ENCODE data around the gene SLC25A27. TPM values are rescaled to one million over a fixed set of nuclear protein-coding genes. Genes with fewer than 3 reads are reported as not detected.

SLC25A27 gene
- polyA plus RNA-seq, 4 donors, result 32.1 to 41.8 (median 34.0) TPM

DNA sequence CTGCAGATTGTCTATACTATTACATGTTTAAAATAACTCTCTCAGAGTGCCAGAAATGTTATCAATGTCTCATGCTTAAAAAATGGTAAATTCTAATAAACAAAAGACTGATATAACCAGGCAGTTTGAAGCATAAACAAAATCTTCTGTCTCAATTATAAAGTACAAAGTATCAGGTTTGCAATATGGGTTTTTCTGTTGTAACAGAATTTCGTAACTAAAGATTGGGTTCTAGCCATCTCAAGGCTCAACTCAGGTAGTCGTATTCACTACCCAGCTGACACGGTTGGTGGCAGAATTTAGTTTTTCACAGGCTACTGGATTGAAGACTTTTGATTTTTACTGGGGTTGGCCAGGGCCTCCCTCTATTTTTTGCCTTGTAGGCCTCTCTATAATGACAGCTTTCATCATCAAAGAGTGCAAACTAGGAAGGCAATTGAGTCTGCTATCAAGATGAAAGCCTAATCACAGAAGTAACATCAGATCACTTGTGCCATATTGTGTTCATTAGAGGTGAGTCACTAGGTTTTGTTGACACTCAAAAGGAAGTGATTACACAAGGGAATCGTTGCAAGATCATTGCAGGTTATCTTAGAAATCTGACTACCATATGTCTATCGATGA lies 3.8 kb upstream of the SLC25A27 start:
- no peak for DNase-seq (ENCODE audit: low read depth in 4 of 4, low spot score in 3 of 4)

DNA sequence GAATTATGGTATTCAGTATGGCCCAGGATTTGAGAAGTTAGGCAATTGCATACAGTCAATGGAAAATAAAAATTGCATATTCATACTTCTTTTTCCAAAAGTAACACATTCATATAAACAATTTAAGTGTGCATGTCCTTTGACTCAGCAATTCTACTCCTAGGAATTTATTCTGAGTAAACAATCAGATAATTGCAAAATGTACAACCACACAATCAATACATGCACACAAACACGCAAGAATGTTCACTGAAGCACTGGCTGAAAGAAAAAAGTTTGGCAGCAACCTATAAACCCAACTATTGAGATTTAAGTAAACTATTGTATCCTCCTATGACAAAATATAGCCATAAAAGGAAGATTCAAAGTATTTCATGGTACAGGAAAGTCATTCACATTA lies 1.8 kb upstream of the SLC25A27 start:
- no peak for DNase-seq (ENCODE audit: low read depth in 4 of 4, low spot score in 3 of 4)

DNA sequence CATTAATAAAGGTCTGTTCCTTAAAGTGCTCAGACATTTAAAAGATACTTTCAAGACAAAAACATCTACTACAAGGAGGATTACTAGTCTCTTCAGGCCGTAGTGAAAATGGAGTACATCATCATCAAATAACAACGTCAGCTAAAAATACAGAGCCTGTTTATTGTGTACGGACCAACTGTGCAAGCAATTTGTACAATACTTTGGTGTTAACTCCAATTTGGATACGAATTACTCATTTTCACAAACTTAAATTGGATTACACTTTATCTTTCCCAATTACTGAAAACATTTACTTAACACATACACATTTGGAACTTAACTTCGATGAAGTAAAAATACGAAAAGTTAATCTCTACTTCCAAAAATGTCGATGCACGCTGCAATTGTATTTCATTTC lies 959 bp upstream of the SLC25A27 start:
- no peak for DNase-seq (ENCODE audit: low read depth in 4 of 4, low spot score in 3 of 4)

DNA sequence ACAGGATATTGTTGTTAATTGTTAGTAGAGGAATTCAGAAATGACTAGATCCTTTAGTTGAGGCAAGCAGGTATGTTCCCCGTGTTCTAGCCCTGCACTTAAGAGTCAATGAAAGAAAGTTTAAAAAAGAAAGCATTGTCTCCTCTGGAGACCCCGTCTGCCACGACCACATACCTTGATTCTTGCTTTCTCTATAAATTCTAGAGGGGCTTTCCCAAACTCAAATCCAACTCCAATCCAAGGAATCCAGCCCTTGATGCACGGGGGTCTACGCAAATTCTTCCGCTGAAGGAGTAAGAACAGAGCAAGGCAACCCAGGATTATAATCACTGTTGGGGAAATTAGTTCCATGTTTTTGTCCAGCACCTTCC lies 558 bp upstream of the SLC25A27 start:
- DNase-seq (ENCODE audit: low read depth in 4 of 4, low spot score in 3 of 4), result no peak

DNA sequence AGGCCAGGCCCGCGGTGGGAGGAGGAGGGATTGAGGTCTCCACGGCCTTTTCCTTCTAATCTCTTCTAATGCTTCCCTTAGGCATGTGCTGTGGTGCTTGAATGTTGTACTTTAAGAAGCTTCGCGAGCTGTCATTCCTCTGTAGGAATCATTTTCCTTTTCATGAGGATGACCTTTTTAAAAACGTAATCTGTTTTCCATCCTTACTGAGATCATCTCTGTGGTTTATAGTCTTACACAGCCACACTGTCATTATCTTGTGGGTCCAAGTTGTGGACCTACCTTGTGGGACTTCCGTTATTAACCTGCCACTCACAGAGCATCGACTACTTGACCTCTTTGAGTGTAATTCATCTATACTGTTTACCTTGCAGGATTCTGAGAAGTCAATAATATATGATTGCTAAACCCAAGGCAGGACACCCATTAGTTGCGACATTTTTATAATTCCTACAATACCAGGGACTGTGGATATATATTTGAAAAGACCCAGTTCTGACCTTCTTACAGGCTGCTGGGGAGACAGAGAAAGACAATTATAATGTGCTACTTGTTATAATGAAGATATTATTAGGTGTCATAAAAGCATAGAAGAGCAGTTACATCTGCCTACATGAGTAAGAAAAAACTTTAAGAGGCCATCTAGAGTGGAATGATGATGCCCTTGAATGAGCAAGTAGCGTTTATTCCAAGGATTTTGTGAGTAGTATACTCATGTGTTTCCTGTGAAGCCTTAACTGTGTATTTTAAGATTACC lies 842 bp downstream of the SLC25A27 start:
- no peak for DNase-seq (ENCODE audit: low read depth in 4 of 4, low spot score in 3 of 4)

DNA sequence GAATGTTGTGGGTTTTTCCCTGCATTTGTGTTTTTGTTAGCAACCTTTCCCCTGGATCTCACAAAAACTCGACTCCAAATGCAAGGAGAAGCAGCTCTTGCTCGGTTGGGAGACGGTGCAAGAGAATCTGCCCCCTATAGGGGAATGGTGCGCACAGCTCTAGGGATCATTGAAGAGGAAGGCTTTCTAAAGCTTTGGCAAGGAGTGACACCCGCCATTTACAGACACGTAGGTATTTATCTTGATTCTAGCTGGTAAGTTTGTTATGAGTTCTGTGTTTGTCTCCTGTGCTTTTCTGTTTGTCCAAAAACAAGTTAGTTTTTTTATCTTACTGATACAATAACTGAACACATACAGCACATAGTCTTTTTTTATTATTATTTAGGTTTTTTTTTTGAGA lies 3.0 kb downstream of the SLC25A27 start:
- DNase-seq (ENCODE audit: low read depth in 4 of 4, low spot score in 3 of 4), result no peak

DNA sequence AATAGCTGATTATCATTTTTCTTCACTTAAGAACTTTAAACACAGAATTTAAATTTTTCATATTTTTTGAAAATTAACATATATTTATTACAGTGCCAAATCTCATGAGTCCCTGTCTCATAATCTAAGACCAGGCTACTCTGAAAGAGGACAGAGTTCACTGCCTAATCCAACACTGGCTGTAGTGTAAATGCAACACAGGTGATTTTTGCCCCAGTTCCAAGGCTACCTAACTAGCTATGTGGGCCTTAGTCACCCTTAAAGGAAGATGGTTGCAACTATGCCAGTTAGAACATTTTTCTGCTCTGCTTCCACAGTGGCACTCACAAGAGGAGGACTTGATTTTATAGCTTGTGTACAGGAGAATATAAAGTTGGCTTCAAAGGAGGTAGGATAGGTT lies 4.9 kb downstream of the SLC25A27 start:
- DNase-seq (ENCODE audit: low read depth in 4 of 4, low spot score in 3 of 4), result no peak

DNA sequence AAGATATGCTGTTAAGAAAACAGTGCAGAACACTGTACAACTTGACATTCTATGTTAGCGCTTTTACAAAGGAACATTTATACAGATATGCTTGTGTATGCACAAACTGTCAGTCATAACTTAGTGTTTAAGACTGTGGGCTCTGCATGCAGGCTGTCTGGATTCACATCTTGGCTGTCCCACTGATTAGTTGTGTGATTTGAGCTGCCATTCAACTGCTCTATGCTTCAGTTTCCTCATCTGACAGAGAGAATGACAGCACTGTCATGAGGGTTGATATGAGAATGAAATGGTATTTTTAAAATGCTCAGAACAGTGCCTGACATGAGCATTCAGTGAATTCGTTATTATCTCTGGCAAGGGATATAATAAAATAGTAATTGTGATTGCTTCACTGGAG lies 8.7 kb downstream of the SLC25A27 start:
- no peak for DNase-seq (ENCODE audit: low read depth in 4 of 4, low spot score in 3 of 4)

DNA sequence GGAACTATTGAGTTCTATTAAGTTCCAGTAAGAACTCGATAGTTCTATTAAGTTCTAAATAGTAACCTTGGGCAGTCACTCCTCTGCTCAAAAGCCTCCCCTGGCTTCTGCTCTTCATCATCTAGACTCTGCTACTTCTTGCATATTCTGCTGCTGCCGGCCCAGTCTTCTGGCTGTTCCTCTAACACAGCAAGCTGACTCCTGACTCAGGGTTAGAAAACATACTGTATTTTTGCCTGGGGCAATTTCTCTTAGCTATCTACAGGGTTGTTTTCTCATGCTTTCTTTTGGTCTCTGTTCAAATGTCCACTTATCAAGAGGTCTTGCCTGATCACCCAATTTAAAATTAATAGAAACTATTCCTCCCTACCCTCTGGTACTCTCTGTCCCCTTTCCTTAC lies 14.6 kb downstream of the SLC25A27 start:
- no peak for DNase-seq (ENCODE audit: low read depth in 4 of 4, low spot score in 3 of 4)

DNA sequence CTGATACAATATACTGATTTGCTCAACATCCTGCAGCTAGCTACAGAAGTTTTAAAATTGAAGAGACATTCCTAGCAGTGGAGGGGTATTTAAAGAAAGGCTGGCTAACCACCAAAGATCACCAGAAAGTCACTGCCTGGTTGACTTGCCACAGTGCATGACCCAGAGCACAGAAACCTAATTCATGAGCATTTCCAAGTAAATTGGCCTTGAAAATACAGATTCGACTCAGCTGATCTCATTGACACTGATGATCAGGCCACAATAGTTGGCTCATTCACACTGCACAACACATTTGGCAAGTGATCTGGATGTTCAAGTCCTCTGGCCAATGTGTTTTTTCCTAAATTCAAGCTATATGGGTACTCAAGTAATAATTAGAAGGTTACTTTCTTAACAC lies 21.6 kb downstream of the SLC25A27 start:
- DNase-seq (ENCODE audit: low read depth in 4 of 4, low spot score in 3 of 4), result no peak

DNA sequence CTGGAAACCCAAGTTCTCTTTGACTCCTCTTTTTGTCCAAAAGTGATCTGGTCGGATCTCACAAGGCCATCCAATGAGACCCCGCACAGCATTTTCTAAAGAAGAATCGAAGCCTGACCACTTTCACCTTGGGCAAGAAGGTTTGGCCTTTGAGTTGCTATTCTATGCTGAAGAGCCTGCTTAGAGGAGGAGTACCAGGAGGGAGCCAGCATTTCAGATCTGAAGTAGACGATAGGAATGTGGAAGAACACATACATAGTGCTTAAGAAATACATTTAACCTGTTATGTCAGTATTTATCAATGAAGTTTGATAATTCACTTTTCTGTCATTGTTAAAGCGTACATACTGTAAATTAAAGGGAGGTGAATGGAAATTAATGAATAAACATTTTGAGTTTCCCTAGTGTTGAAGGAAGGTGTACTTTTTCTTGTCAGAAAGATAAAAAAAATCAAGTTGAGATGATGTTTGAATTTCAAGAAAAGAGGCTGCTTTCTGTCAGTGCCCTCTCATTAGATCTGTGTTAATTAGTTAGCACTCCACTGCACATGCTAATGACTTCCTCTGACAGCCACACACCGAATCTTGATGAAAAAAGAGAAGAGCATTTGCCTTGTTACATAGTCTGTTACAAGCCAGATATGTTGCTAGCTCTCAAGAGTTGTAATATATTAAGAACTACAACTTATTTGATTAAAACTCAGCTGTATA lies 24.0 kb downstream of the SLC25A27 start:
- no peak for DNase-seq (ENCODE audit: low read depth in 4 of 4, low spot score in 3 of 4)

DNA sequence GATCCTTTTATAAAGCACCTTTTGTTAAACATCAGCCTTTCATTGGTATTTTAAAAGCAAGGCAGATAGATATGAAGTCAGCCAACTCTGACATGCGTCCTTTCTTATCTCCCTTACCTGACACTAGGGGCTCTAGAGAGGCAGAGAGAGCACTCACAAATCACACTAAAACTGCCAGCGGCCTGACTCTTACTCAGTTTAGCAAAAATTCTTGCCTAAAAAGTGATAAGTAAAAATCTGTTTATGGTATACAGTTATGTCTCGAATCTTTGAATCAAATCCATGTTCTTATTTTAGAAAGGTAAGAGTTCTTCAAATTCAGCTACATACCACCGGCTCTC lies 24.5 kb downstream of the SLC25A27 start:
- no peak for DNase-seq (ENCODE audit: low read depth in 4 of 4, low spot score in 3 of 4)

DNA sequence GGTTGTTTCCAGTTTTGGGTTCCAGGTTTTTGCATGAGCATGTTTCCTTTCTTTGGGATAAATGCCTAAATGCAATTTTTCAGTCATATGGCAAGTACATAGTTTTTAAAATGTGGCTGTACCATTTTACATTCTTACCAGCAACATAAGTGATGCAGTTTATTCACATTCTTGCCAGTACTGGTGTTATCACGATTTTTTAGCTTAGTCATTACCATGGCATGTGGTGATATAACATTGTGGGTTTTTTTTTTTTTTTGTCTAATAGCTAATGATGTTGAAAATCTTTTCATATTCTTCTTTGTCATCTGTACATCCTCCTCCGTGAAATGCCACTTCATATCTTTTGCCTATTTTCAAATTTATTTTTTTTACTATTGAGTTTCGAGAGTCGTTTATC lies 32.0 kb downstream of the SLC25A27 start:
- DNase-seq (ENCODE audit: low read depth in 4 of 4, low spot score in 3 of 4), result no peak

DNA sequence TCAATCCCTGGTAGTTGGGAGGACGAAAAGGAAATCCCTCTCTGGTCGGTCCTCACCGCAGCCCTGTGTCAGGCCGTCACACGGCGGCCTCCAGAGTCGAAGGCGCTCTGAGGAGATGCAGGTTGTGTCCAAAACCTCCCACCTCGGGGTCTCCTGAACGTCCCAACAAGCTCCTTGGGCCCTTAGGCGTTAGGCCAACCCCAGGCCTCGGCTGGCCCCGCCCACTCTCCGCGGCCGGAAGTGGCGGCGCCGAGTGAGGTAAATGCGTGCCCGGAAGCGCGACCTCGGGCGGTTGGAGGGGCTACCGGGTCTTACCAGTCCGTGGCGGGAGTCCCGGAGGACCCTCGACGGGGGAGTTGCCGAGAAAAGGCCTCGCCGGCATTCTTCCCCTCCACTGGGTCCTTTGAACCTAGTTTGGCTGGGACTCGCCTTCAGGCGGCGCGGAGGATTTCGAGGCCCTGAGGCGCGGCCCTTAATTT lies 34.9 kb downstream of the SLC25A27 start, which contains the start of gene TDRD6:
Gene TDRD6, plus strand, starts transcription at position 267 of the 479 bp plus-strand sequence. CDS start 244 bp downstream, outside the sequence.
- no peak for DNase-seq (ENCODE audit: low read depth in 4 of 4, low spot score in 3 of 4)

DNA sequence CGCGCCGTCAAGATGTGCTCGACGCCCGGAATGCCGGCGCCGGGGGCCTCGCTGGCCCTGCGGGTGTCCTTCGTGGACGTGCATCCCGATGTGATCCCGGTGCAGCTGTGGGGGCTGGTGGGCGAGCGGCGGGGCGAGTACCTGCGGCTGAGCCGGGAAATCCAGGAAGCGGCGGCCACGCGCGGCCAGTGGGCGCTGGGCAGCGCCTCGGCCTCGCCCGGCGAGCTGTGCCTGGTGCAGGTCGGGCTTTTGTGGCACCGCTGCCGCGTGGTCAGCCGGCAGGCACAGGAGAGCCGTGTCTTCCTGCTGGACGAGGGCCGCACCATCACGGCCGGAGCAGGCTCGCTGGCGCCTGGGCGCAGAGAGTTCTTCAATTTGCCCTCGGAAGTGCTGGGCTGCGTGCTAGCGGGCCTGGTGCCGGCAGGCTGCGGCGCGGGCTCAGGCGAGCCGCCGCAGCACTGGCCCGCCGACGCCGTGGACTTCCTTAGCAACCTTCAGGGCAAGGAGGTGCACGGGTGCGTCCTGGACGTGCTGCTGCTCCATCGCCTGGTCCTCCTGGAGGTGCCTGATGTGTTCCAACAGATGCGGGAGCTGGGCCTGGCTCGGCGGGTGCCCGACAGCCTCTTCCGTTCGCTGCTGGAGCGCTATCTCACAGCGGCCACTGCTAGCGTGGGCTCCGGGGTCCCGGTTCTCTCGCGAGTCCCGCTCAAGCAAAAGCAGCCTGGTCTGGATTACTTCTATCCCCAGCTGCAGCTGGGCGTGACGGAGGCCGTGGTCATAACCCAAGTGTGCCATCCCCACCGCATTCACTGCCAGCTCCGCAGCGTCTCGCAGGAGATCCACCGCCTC lies 35.6 kb downstream of the SLC25A27 start:
- DNase-seq (ENCODE audit: low read depth in 4 of 4, low spot score in 3 of 4), result no peak

DNA sequence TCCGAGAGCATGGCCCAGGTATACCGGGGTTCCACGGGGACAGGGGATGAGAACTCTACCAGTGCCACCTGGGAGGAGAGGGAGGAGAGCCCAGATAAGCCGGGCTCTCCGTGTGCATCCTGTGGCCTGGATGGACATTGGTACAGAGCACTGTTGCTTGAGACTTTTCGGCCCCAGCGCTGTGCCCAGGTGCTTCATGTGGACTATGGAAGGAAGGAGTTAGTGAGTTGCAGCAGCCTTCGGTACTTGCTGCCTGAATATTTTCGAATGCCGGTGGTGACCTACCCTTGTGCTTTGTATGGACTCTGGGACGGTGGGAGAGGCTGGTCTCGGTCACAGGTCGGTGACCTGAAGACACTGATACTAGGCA lies 36.2 kb downstream of the SLC25A27 start:
- DNase-seq (ENCODE audit: low read depth in 4 of 4, low spot score in 3 of 4), result no peak

DNA sequence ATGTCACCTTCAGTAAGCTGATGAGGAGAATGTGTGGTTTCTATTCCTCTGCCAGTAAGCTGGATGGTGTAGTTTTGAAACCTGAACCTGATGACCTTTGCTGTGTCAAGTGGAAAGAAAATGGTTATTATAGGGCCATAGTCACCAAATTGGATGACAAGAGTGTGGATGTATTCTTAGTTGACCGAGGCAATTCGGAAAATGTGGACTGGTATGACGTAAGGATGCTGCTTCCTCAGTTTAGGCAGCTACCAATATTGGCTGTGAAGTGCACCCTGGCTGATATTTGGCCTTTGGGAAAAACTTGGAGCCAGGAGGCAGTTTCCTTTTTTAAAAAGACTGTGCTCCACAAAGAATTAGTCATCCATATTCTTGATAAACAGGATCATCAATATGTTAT lies 36.9 kb downstream of the SLC25A27 start:
- no peak for DNase-seq (ENCODE audit: low read depth in 4 of 4, low spot score in 3 of 4)

DNA sequence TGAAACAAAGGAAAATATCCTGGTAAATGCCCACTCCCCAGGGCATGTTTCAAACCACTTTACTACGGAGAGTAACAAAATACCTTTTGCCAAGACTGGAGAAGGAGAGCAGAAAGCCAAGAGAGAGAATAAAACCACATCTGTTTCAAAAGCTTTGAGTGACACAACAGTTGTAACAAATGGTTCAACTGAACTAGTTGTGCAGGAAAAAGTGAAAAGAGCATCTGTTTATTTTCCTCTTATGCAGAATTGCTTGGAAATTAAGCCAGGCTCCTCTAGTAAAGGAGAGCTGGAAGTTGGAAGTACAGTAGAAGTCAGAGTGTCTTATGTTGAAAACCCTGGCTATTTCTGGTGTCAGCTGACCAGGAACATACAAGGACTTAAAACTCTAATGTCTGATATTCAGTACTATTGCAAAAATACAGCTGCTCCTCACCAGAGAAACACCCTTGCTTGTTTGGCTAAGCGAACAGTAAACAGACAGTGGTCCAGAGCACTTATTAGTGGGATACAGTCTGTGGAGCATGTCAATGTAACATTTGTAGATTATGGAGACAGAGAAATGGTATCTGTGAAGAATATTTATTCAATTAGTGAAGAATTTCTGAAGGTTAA lies 37.5 kb downstream of the SLC25A27 start:
- DNase-seq (ENCODE audit: low read depth in 4 of 4, low spot score in 3 of 4), result no peak

DNA sequence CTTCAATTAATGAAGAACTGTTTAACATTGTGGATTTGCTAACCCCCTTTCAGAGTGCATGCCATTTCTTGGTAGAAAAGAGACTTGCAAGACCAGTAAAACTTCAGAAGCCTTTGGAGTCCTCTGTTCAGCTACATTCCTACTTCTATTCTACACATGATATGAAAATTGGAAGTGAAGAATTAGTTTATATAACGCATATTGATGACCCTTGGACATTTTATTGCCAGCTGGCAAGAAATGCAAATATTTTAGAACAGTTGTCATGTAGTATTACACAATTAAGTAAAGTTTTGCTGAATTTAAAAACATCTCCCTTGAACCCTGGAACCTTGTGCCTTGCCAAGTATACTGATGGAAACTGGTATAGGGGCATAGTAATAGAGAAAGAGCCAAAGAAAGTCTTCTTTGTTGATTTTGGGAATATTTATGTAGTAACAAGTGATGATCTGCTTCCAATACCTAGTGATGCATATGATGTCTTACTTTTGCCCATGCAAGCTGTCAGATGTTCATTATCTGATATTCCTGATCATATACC lies 38.2 kb downstream of the SLC25A27 start:
- DNase-seq (ENCODE audit: low read depth in 4 of 4, low spot score in 3 of 4), result no peak

DNA sequence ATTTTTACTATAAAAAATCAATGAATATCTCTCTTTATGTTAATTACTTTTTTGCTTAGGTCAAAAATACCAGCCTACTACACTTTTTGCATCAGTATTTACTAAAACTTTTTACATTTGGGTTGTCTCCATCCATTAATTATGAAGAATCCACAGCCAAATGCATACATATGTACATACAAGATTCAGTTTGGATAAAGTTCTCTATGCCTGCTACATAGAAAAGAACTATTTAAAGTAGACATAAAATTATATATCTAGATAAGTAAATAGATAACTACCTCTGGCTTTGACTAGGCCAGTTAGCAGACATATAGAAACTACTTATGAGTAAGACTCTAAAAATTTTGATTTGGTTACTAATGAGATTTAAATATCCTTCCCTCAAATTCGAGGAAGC lies 47.2 kb downstream of the SLC25A27 start:
- no peak for DNase-seq (ENCODE audit: low read depth in 4 of 4, low spot score in 3 of 4)
